HCT116 (cell line): ENCODE data around the gene SERINC5. TPM values are rescaled to one million over a fixed set of nuclear protein-coding genes. Genes with fewer than 3 reads are reported as not detected.

Experiments used
- ATAC-seq: fragments of 200-7000 bp; cut with Tn5 transposase; 2 replicates; pipeline ENCODE4 v1.9.1; 2020; ENCODE audit warnings: mild to moderate bottlenecking, moderate library complexity
- BruUV-seq: library from RNA; stranded (reverse); fragments of 400-500 nt; replicated peaks from 2 replicates; lab custom pipeline; 2021; lab: Mats Ljungman, UMichigan
- CTCF ChIA-PET: fragments of 300-600 bp; sonication (Branson Sonifier 250); formaldehyde crosslinking; loops from one replicate; lab custom pipeline; 2021; ENCODE audit warnings: antibody characterized with exemption; lab: Charles Lee
- POLR2A ChIA-PET: fragments of 300-600, 350-600 bp; sonication (Branson Sonifier 250); formaldehyde crosslinking; loops from one replicate; lab custom pipeline; 2021; ENCODE audit warnings: antibody characterized with exemption; lab: Charles Lee
- RAD21 ChIA-PET, 2 experiments: fragments of 300-600 bp; sonication (Branson Sonifier 250); formaldehyde crosslinking; loops; one replicate each; lab custom pipeline; 2023; ENCODE audit warnings: low total read pairs in 2 of 2; ENCODE audit not compliant: uncharacterized antibody in 2 of 2, unreplicated experiment in 2 of 2, low non-redundant PET in 1 of 2; lab: Charles Lee
- DNase-seq: peaks from one replicate; pipeline ENCODE4 v3.0.0-alpha.2; 2010; ENCODE audit warnings: low read depth, low spot score
- H2AFZ ChIP-seq: fragments of 200-600 bp; shearing (Covaris generic), sonication (generic); 2 replicates; pipeline ENCODE4 v1.6.1; 2017; ENCODE audit warnings: low read depth, mixed run types, mixed read lengths, antibody characterized with exemption, low read length; ENCODE audit not compliant: poor library complexity, severe bottlenecking
- H3K27ac ChIP-seq: 2 replicates; pipeline ENCODE4 v1.5.1; 2012; ENCODE audit warnings: low read depth, low read length
- H3K27me3 ChIP-seq: fragments of 200-600 bp; sonication (generic); 2 replicates; pipeline ENCODE4 v1.6.1; 2016; ENCODE audit warnings: mixed run types, low read length, mixed read lengths; ENCODE audit not compliant: insufficient read depth
- H3K36me3 ChIP-seq, 2 experiments: fragments of 200-500 bp in 1 of 2; fragments of 200-600 bp in 1 of 2; sonication (Bioruptor generic) in 1 of 2; sonication (generic) in 1 of 2; 2 replicates each; pipeline versions ENCODE4 v1.5.1 to v1.6.1; 2014 to 2016; ENCODE audit warnings: low read length in 2 of 2, inconsistent platforms in 1 of 2, mixed read lengths in 1 of 2, mixed run types in 1 of 2; ENCODE audit not compliant: insufficient read depth in 2 of 2, control insufficient read depth in 1 of 2
- H3K4me1 ChIP-seq, 2 experiments: fragments of 200-600 bp in 1 of 2; sonication (generic) in 1 of 2; 2 replicates each; pipeline versions ENCODE4 v1.5.1 to v1.6.1; 2012 to 2017; ENCODE audit warnings: low read length in 2 of 2, inconsistent platforms in 1 of 2, mild to moderate bottlenecking in 1 of 2, mixed read lengths in 1 of 2, mixed run types in 1 of 2, moderate library complexity in 1 of 2; ENCODE audit not compliant: insufficient read depth in 2 of 2, control insufficient read depth in 1 of 2
- H3K4me2 ChIP-seq: fragments of 200-600 bp; sonication (generic); 2 replicates; pipeline ENCODE4 v1.6.1; 2017; ENCODE audit warnings: mixed run types, low read length, mixed read lengths
- H3K4me3 ChIP-seq, 2 experiments: fragments of 200-600 bp in 1 of 2; sonication (generic) in 1 of 2; replicated peaks in 1 of 2; 2 replicates each; pipeline ENCODE4 v1.5.1; 2011 to 2016; ENCODE audit warnings: low read length in 2 of 2, control low read depth in 1 of 2, low read depth in 1 of 2, mild to moderate bottlenecking in 1 of 2, mixed read lengths in 1 of 2, mixed run types in 1 of 2
- H3K79me2 ChIP-seq: fragments of 200-600 bp; sonication (generic); 2 replicates; pipeline ENCODE4 v1.6.1; 2017; ENCODE audit warnings: mild to moderate bottlenecking, mixed run types, low read length, moderate library complexity, mixed read lengths; ENCODE audit not compliant: insufficient read depth
- H3K9ac ChIP-seq: fragments of 200-600 bp; sonication (generic); 2 replicates; pipeline ENCODE4 v1.6.1; 2016; ENCODE audit warnings: low read length, mixed read lengths
- H3K9me2 ChIP-seq: fragments of 200-600 bp; sonication (generic), shearing (Covaris generic); 2 replicates; pipeline ENCODE4 v1.6.1; 2017; ENCODE audit warnings: mixed run types, mild to moderate bottlenecking, moderate library complexity; ENCODE audit not compliant: insufficient read depth
- H3K9me3 ChIP-seq, 2 experiments: fragments of 200-500 bp in 1 of 2; fragments of 200-600 bp in 1 of 2; sonication (Bioruptor generic) in 1 of 2; sonication (generic) in 1 of 2; 2 replicates each; pipeline ENCODE4 v1.6.1; 2014 to 2017; ENCODE audit warnings: low read length in 2 of 2, mixed read lengths in 2 of 2, inconsistent platforms in 1 of 2, low read depth in 1 of 2, mild to moderate bottlenecking in 1 of 2, mixed run types in 1 of 2, moderate library complexity in 1 of 2; ENCODE audit not compliant: control insufficient read depth in 1 of 2, insufficient read depth in 1 of 2
- H4K20me1 ChIP-seq: fragments of 200-600 bp; sonication (generic), shearing (Covaris generic); 2 replicates; pipeline ENCODE4 v1.6.1; 2017; ENCODE audit warnings: mixed run types, mild to moderate bottlenecking, moderate library complexity; ENCODE audit not compliant: insufficient read depth
- ATF3 ChIP-seq: IDR thresholded peaks from 2 replicates; pipeline ENCODE4 v1.6.1; 2012
- CEBPB ChIP-seq: IDR thresholded peaks from 2 replicates; pipeline ENCODE4 v1.6.1; 2012; ENCODE audit warnings: low read depth
- EZH2phosphoT487 ChIP-seq: fragments of 200-600 bp; IDR thresholded peaks from 2 replicates; pipeline ENCODE4 v1.6.1; 2018; ENCODE audit warnings: antibody characterized with exemption, borderline replicate concordance
- FOSL1 ChIP-seq: IDR thresholded peaks from 2 replicates; pipeline ENCODE4 v1.6.1; 2012; ENCODE audit warnings: low read depth
- POLR2A ChIP-seq: IDR thresholded peaks from 2 replicates; pipeline ENCODE4 v1.7.0; 2011; ENCODE audit warnings: borderline replicate concordance; ENCODE audit not compliant: insufficient read depth, insufficient read length; ENCODE audit errors: extremely low read depth
- POLR2AphosphoS5 ChIP-seq: IDR thresholded peaks from 2 replicates; pipeline ENCODE4 v1.6.1; 2011; ENCODE audit warnings: mild to moderate bottlenecking, low read depth, low read length, moderate library complexity
- RAD21 ChIP-seq: IDR thresholded peaks from 2 replicates; pipeline ENCODE4 v1.6.1; 2012; ENCODE audit warnings: low read depth, mild to moderate bottlenecking
- SIN3A ChIP-seq: IDR thresholded peaks from 2 replicates; pipeline ENCODE4 v1.6.1; 2012; ENCODE audit warnings: low read depth
- SP1 ChIP-seq: IDR thresholded peaks from 2 replicates; pipeline ENCODE4 v1.6.1; 2012; ENCODE audit warnings: low read depth
- SRF ChIP-seq: IDR thresholded peaks from 2 replicates; pipeline ENCODE4 v1.6.1; 2012; ENCODE audit warnings: low read depth
- TCF7L2 ChIP-seq: IDR thresholded peaks from 2 replicates; pipeline ENCODE4 v1.7.0; 2011; ENCODE audit warnings: borderline replicate concordance, inconsistent platforms; ENCODE audit not compliant: insufficient read depth, insufficient read length; ENCODE audit errors: extremely low read depth
- ZNF274 ChIP-seq: fragments of 200-500 bp; sonication (Bioruptor generic); IDR thresholded peaks from 2 replicates; pipeline ENCODE4 v1.6.1; 2014; ENCODE audit warnings: mild to moderate bottlenecking, low read depth, low read length, inconsistent platforms
- intact Hi-C: fragments of 100-400 bp; cut with micrococcal nuclease; formaldehyde crosslinking; loops from 2 replicates; pipeline ENCODE4 v1.10.0; 2022
- total RNA-seq: library from RNA; stranded (reverse); gene quantifications from one replicate; pipeline ENCODE4 v1.2.1, GENCODE V29; 2021; ENCODE audit not compliant: unreplicated experiment
- TF ChIP-seq, protein P1 (sequence below): IDR thresholded peaks from 2 replicates; pipeline ENCODE4 v1.6.1; 2011; ENCODE audit warnings: mild to moderate bottlenecking, low read length, moderate library complexity; ENCODE audit not compliant: insufficient replicate concordance; ENCODE audit errors: extremely low read depth
- TF ChIP-seq, protein P2 (sequence below): IDR thresholded peaks from 2 replicates; pipeline ENCODE4 v1.6.1; 2012; ENCODE audit warnings: low read depth

The SERINC5 gene
- total RNA-seq, 1 experiment from 2014 or later = 39.3 TPM

- Histone ChIP-seq H3K4me3 (no peak overlapping the region), H4K20me1 (no peaks in the 10 kb centered on the region), H3K27me3 (no peaks in the 10 kb centered on the region), H3K4me2 (no peak overlapping the region), H3K79me2 (peaks cover 11% of the 10 kb centered on the region), H3K36me3 (no peaks in the 10 kb centered on the region), H3K9ac (no peak overlapping the region), H3K27ac (no peak overlapping the region), H3K4me1 (peaks cover 3 to 8% of the 10 kb centered on the region in 2 experiments; a peak in 3 of 4 replicates), H3K9me3 (no peaks in the 10 kb centered on the region), H2AFZ (no peak overlapping the region), H3K9me2 (no peaks in the 10 kb centered on the region)
- ATAC-seq = no peak
- ChIA-PET CTCF (no interaction called here), RAD21 (no interaction called here), POLR2A (no interaction called here)
- intact Hi-C loops = no loop called here
- TF ChIP-seq EZH2phosphoT487 (no peak), POLR2A (no peak), SRF (no peak), TCF7L2 (no peak), POLR2AphosphoS5 (no peak), ZNF274 (no peak), ATF3 (no peak), RAD21 (no peak), CEBPB (no peak), FOSL1 (no peak), SIN3A (no peak), SP1 (no peak)
- TF ChIP-seq, protein P1, sequence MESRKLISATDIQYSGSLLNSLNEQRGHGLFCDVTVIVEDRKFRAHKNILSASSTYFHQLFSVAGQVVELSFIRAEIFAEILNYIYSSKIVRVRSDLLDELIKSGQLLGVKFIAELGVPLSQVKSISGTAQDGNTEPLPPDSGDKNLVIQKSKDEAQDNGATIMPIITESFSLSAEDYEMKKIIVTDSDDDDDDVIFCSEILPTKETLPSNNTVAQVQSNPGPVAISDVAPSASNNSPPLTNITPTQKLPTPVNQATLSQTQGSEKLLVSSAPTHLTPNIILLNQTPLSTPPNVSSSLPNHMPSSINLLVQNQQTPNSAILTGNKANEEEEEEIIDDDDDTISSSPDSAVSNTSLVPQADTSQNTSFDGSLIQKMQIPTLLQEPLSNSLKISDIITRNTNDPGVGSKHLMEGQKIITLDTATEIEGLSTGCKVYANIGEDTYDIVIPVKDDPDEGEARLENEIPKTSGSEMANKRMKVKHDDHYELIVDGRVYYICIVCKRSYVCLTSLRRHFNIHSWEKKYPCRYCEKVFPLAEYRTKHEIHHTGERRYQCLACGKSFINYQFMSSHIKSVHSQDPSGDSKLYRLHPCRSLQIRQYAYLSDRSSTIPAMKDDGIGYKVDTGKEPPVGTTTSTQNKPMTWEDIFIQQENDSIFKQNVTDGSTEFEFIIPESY = no peak
- TF ChIP-seq, protein P2, sequence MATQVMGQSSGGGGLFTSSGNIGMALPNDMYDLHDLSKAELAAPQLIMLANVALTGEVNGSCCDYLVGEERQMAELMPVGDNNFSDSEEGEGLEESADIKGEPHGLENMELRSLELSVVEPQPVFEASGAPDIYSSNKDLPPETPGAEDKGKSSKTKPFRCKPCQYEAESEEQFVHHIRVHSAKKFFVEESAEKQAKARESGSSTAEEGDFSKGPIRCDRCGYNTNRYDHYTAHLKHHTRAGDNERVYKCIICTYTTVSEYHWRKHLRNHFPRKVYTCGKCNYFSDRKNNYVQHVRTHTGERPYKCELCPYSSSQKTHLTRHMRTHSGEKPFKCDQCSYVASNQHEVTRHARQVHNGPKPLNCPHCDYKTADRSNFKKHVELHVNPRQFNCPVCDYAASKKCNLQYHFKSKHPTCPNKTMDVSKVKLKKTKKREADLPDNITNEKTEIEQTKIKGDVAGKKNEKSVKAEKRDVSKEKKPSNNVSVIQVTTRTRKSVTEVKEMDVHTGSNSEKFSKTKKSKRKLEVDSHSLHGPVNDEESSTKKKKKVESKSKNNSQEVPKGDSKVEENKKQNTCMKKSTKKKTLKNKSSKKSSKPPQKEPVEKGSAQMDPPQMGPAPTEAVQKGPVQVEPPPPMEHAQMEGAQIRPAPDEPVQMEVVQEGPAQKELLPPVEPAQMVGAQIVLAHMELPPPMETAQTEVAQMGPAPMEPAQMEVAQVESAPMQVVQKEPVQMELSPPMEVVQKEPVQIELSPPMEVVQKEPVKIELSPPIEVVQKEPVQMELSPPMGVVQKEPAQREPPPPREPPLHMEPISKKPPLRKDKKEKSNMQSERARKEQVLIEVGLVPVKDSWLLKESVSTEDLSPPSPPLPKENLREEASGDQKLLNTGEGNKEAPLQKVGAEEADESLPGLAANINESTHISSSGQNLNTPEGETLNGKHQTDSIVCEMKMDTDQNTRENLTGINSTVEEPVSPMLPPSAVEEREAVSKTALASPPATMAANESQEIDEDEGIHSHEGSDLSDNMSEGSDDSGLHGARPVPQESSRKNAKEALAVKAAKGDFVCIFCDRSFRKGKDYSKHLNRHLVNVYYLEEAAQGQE = no peak
- DNase-seq = no peak
- no TSS peak for BruUV-seq
Observed at GRCh38 chr5:80213466-80213865, 42.4 kb downstream of the SERINC5 start.
